ENCODE measurements around the gene HIVEP1. TPM values are rescaled to one million over a fixed set of nuclear protein-coding genes. Genes with fewer than 3 reads are reported as not detected.

HIVEP1 gene
- polyA plus RNA-seq, 3 donors: 1.7 to 8.7 (median 2.7) TPM

DNA sequence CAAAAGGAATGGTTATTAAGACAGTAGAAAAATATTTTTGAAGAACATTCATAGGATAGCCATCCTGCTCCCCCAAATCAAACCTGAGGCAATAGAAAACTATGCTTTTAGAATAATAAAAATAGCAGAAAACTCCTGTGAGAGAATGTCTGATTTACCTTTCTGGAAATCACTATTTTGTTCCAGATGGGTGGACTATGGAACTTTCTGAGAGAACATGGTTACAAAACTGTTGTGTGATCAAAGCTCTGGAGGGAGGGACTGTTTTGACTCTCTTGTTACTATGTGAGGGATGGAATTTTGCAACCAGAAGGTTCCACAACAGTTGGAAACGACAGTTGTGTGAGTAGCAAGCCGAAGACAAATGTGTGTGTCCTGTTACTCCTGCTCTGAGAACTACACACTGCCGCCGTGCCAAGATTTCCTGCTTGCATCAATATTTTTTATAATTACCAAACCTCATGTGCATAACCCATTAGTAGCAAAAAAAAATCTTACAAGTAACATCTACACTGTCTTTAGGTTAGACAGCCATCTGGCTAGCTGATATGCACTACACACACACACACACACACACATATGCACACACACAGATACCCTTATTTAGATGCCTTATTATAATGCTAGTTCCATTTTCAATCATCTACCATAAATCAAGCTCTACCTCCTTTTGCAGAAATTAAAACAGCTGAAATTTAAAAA lies 11.0 kb upstream of the HIVEP1 start:
- H3K27me3 Mint-ChIP-seq (ENCODE audit: low read depth in 3 of 3): peaks cover 0 to 4% (median 0%) of the 10 kb centered on the region in 3 donors
- no peak overlapping the region for H3K4me3 ChIP-seq (replicated peaks in 1 of 3; ENCODE audit: low read depth in 2 of 3, low read length in 3 of 3)
- no peak overlapping the region for H3K4me3 Mint-ChIP-seq
- no peak overlapping the region for H3K27ac Mint-ChIP-seq
- 78% methylated on average over 4 of the region's 4 CpGs for WGBS (ENCODE audit: insufficient coverage)
- TF ChIP-seq, protein P1, sequence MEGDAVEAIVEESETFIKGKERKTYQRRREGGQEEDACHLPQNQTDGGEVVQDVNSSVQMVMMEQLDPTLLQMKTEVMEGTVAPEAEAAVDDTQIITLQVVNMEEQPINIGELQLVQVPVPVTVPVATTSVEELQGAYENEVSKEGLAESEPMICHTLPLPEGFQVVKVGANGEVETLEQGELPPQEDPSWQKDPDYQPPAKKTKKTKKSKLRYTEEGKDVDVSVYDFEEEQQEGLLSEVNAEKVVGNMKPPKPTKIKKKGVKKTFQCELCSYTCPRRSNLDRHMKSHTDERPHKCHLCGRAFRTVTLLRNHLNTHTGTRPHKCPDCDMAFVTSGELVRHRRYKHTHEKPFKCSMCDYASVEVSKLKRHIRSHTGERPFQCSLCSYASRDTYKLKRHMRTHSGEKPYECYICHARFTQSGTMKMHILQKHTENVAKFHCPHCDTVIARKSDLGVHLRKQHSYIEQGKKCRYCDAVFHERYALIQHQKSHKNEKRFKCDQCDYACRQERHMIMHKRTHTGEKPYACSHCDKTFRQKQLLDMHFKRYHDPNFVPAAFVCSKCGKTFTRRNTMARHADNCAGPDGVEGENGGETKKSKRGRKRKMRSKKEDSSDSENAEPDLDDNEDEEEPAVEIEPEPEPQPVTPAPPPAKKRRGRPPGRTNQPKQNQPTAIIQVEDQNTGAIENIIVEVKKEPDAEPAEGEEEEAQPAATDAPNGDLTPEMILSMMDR (IDR thresholded peaks at IDR 0.05): no peak
- H4K20me1 ChIP-seq (ENCODE audit: insufficient read depth, low read length): no peaks in the 10 kb centered on the region
- no peaks in the 10 kb centered on the region for H3K4me1 Mint-ChIP-seq
- H3K36me3 ChIP-seq (replicated peaks in 1 of 2; ENCODE audit: control insufficient read depth in 1 of 2, insufficient read depth in 2 of 2, low read length in 2 of 2): no peaks in the 10 kb centered on the region
- H3K79me2 ChIP-seq (ENCODE audit: insufficient read depth, low read length): no peaks in the 10 kb centered on the region
- no peaks in the 10 kb centered on the region for H3K9me3 ChIP-seq (replicated peaks in 1 of 2; ENCODE audit: control insufficient read depth in 1 of 2, insufficient read depth in 1 of 2, low read length in 2 of 2)
- no peak for DNase-seq
- no peaks in the 10 kb centered on the region for H3K9me3 Mint-ChIP-seq
- no peak overlapping the region for H3K27ac ChIP-seq (ENCODE audit: low read depth in 1 of 2, low read length in 2 of 2)
- intact Hi-C loops (cut with micrococcal nuclease): no loop called here
- H3K27me3 ChIP-seq (ENCODE audit: control insufficient read depth in 2 of 2, insufficient read depth in 2 of 2, low read length in 2 of 2): no peaks in the 10 kb centered on the region
- H3K36me3 Mint-ChIP-seq: no peaks in the 10 kb centered on the region
- H3K4me2 ChIP-seq (replicated peaks; ENCODE audit: extremely low read depth, low read length, poor library complexity, severe bottlenecking): no peak overlapping the region
- H2AFZ ChIP-seq (ENCODE audit: insufficient read depth, low read depth, low read length, poor library complexity, severe bottlenecking): no peak overlapping the region
- no peaks in the 10 kb centered on the region for H3K4me1 ChIP-seq (ENCODE audit: control insufficient read depth in 1 of 2, insufficient read depth in 2 of 2, low read length in 2 of 2)
- H3K9ac ChIP-seq (ENCODE audit: insufficient read depth, low read length, poor library complexity, severe bottlenecking): no peak overlapping the region

DNA sequence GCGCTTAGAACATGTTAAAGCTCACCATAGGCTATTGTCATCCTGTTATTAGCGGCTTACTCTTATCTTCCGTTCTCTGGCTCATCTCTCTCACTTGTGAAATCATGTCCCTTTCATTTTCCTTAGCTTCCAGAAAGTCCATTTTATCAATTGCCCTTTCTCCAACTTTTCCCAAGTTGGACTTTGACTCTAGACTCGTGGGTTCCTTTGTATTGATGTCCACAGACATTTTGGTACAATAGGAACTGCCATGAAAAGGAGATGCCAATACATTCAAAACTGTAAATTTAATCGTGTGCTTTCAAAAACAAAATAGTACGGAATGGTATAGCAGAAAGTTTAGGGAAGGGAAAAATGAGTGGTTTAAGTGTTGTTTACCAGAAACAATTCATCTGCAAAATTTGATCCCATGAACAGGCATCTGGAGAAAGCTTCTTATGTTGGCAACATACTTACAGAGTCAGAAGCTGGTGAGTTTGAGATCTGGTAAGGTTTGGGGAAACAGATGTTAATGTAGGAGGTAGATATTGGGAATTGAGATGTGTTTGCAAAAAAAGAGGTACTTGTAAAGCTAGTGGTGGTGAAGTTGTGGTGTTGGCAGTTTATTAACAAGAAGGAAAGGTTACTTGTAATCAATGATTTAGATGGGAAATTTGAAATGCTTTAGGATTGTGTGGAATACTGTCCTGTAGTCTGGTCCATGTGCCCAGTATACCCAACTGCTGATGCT lies 10.2 kb upstream of the HIVEP1 start:
- H3K27ac ChIP-seq (ENCODE audit: low read depth in 1 of 2, low read length in 2 of 2): no peak overlapping the region
- H3K4me2 ChIP-seq (replicated peaks; ENCODE audit: extremely low read depth, low read length, poor library complexity, severe bottlenecking): no peak overlapping the region
- 97% methylated on average over 4 of the region's 6 CpGs for WGBS (ENCODE audit: insufficient coverage)
- no peak overlapping the region for H3K4me3 ChIP-seq (replicated peaks in 1 of 3; ENCODE audit: low read depth in 2 of 3, low read length in 3 of 3)
- TF ChIP-seq, protein P1 (IDR thresholded peaks at IDR 0.05): no peak
- no peak overlapping the region for H2AFZ ChIP-seq (ENCODE audit: insufficient read depth, low read depth, low read length, poor library complexity, severe bottlenecking)
- H3K79me2 ChIP-seq (ENCODE audit: insufficient read depth, low read length): no peaks in the 10 kb centered on the region
- intact Hi-C loops (cut with micrococcal nuclease): no loop called here
- H3K27ac Mint-ChIP-seq: no peak overlapping the region
- H3K9ac ChIP-seq (ENCODE audit: insufficient read depth, low read length, poor library complexity, severe bottlenecking): no peak overlapping the region
- peaks cover 0 to 4% (median 0%) of the 10 kb centered on the region in 3 donors for H3K27me3 Mint-ChIP-seq (ENCODE audit: low read depth in 3 of 3)
- H3K4me1 ChIP-seq (ENCODE audit: control insufficient read depth in 1 of 2, insufficient read depth in 2 of 2, low read length in 2 of 2): no peaks in the 10 kb centered on the region
- H3K4me1 Mint-ChIP-seq: no peaks in the 10 kb centered on the region
- no peaks in the 10 kb centered on the region for H3K9me3 Mint-ChIP-seq
- H3K9me3 ChIP-seq (replicated peaks in 1 of 2; ENCODE audit: control insufficient read depth in 1 of 2, insufficient read depth in 1 of 2, low read length in 2 of 2): no peaks in the 10 kb centered on the region
- H3K36me3 ChIP-seq (replicated peaks in 1 of 2; ENCODE audit: control insufficient read depth in 1 of 2, insufficient read depth in 2 of 2, low read length in 2 of 2): no peaks in the 10 kb centered on the region
- H4K20me1 ChIP-seq (ENCODE audit: insufficient read depth, low read length): no peaks in the 10 kb centered on the region
- DNase-seq: no peak
- H3K27me3 ChIP-seq (ENCODE audit: control insufficient read depth in 2 of 2, insufficient read depth in 2 of 2, low read length in 2 of 2): no peaks in the 10 kb centered on the region
- no peak overlapping the region for H3K4me3 Mint-ChIP-seq
- no peaks in the 10 kb centered on the region for H3K36me3 Mint-ChIP-seq
